GM21381 (cell line): ENCODE measurements around the gene DDX41.

Source experiments
- ATAC-seq: cut with Tn5 transposase; IDR thresholded peaks from one replicate; pipeline ENCODE4 v1.9.1; 2021; ENCODE audit warnings: mild to moderate bottlenecking, moderate library complexity; ENCODE audit not compliant: unreplicated experiment

DDX41 gene

GRCh38 chr5:177500685-177501522 is 15.9 kb downstream of the DDX41 start:
- ATAC-seq = no peak

- no peak for ATAC-seq
Measured at GRCh38 chr5:177499842-177500241, 16.9 kb downstream of the DDX41 start.

DNA sequence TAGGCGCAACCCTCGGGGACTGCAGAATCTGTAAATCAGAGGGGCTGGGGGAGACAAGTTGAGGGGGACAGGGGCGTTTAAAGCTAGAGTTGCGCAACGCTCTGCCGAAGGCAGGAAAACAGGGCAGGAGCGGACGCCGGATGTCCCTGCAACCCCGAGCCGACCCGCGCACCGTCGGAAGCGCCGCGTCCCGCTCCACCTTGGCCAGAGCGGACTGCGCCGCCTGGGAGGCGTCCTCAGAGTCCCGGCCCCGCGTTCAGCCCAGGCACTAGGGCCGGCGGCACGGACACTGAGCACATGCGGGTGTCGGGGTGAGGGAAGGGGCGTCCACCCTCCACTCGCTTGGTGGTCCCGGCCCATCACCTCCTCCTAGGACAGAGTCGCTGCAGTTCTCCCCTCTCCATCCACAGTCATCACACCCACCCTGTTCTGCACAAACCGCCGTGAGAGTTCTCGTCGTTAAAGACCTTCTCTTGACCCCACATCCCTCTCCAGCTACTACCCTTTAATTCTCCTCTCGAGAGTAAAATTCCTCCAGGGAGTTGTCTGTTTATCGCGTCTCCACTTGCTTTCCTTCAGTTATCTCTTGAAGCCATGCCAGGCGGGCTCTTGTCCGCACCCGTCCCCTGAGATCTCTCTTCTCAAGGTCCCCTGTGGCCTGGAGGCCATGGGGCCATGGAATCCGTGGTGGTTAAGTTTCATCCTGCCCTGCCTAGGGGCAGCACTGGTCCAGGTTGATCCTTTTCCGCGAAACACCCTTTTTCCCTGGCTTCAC is 18.6 kb downstream of the DDX41 start:
- no peak for ATAC-seq

DNA sequence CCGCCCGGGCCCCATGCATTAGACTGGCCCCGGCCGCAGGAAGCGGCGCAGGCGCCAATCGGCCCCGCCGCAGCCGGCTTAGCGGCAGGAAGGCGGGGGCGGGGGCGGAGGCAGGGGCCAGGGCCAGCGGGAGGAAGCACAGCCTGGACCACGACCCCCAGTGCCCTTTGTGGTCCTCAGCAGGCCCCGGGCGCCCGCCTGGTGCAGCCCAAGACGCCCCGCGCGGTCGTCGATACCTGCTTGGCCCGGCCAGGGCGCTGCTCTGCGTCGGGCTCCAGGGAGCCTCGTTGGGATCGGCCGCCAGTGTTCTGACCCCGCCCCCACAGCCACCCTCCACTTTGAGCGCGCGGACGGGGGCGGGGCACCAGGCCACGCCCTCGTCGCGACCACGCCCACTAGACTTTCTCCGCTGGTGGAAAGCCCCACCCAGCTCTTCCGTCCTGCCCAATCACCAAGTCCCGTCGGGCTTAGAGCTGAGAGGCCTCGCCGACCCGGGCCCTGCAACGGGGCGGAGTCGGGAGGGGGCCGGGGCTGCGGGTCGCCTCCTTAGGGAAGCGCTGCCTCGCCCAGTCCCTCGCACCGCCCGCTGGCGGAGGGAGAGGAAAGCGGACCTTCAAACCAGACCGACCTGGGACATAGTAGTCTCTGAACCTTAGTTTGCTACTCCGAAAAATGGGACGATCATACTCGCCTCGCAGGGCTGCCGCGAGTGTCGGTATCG is 19.3 kb downstream of the DDX41 start, which contains the start of gene PDLIM7:
TSS of gene PDLIM7 (minus strand) at position 313 of the 721 bp plus-strand sequence. CDS start 1,092 bp downstream, outside the sequence.
- peak; percentile 71 for ATAC-seq

DNA sequence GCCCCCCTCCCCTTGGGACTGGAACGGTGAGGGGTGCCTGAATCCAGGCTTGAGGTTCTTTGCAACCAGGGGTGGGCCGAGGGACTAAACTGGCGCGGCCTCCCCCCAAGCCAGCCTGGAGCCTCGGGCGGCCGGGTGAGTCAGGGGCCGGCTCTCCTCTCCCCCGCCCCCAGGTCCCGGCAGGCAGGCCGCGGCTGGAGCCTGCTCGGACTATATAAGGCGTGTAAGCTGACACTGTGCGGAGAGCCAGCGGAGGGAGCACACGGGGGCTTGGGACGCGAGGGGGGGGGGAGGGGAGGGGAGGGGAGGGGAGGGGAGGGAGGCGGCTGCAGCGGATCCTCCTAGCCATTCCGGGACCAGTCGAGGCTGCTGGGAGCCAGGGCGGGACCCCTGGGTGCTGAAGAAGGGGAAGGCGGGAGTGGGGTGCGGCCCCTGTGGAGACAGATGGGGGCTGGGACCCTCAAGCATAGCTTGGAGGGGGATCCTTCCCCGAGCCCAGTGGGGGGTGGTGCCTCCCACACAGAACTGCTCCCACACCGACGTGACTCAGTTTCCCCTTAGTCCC is 20.0 kb downstream of the DDX41 start:
- no peak for ATAC-seq

GRCh38 chr5:177496070-177496726 is 20.6 kb downstream of the DDX41 start:
- no peak for ATAC-seq

DNA sequence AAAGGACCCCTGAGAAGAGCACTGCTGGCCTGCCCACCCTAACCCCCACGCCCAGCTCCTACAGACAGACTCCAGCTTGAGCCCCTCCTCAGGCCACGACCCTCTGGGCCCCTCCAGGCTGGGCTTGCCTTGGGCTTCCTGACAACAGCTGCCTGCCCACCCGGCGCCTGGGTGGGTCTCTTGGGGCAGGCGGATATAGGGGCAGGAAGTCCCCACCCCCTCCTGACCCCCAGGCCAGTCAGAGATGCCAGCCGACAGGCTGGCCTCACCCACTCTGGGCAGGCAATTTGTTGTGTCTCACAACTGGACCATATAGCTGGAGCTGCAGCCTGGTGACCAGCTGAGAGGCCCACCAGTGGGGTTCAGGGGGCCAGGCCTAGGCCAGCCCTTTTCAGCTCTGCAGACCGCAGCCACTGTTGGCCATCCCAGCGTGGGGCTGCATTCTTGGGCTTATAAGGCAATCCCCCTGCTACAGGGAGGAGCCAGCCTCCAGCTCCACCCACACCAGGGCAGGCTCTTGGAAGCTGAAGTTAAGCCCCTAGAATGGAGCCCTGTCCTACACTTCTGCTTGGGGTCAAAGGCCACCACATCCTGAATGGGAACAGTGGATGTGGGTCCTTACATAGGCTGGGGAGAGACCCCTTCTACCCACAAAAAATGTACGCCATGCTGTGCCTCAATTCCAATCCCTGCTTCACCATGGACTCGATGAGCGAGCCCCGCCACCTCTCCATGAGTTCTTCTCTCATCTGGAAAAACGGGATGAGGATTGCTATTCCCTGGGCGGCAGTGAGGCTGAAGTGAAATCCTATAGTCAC is 21.3 kb downstream of the DDX41 start:
- ATAC-seq = no peak

DNA sequence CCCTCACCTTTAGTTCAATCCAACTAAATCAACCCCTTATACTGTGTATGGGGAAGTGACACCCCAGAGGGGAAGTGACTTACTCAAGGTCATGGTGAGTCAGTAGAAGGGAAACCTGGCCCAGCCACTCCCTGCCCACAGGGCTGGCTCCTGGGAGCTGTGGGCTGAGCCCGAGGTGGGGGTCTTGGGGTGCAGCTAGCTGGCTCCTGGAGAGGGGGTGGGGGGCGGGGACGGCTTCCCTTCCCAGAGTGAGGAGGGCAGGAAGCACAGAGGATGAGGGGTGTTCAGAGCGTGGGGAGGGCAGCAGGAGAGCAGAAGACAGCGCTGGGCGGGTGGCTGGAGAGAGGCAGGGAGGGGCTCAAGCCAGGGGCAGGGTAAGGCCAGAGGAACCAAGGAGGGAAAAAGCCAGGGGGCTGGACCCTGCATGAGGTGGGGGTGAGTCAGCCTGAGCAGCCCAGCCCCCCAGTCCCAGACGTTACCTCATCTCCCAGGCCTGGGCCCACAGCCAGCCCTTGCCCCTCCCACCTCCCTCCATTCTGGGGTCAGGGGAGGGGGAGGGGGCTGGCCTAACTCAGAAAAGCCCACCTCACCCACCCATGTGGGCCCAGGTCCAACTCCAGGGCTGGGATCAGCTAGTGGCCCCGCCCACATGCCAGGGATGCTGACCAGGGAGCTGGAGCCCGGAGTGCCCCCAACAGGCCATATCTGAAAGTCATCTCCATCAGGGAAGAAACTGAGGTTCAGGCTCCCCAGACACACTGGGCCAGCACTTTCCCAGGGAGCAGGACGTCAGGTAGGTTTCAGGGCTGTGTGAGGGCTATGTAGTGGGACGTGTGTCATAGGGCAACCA is 22.2 kb downstream of the DDX41 start:
- ATAC-seq = no peak

- ATAC-seq = no peak
Measured at GRCh38 chr5:177493795-177494345, 22.9 kb downstream of the DDX41 start.

DNA sequence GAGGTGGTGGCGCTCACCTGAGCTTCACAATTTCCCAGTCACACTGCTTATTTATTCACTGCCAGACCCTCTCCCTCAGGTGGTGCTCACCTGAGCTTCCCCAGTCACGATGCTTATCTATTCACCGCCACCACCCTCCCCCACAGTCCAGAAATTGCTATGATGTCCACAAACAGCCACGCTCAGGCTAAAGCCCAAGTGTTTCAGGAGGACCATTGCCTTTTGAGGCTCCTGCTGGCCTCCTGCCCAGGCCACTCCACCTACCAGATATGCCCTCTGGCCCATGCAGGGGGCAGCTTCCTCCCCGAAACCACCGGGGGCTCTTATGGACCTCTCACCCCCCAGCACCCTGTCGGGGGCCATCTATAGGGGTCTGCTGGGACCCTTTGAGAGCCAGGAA is 23.9 kb downstream of the DDX41 start:
- no peak for ATAC-seq

DNA sequence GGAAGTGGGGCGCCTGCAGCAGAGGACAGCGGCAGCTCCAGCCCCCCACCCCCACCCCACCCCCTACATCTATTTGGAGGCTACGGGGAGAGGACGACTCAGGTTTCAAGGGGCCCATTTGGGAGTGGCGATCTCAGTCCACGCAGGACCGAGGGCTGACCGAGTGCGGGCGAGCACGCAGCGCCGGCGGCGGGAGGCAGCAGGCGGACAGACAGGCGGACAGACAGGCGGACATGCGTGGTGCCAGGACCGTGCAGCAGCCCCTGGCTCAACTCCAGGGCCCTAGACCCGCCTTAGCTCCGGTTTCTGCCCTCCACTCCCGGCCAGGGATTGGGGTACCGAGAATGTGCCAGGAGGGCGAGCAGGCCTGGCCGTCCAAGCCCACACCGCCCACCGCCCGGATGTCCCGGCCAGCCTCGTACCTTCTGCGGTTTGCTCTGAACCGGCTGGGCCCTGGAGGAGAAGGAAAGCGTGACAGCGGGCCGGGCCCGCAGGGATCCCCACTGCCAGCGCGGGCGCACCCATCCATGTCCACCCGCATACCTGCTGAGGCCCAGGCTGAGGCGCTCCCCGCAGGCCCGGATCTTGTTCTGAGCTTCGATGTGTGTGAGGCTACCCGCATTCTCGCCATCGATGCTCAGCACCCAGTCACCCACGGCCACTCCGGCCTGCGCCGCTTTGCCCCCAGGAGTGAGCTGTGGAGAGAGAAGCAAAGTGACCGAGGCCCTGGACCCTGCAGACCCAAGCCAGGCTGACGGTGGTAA is 24.6 kb downstream of the DDX41 start:
- ATAC-seq = no peak

DNA sequence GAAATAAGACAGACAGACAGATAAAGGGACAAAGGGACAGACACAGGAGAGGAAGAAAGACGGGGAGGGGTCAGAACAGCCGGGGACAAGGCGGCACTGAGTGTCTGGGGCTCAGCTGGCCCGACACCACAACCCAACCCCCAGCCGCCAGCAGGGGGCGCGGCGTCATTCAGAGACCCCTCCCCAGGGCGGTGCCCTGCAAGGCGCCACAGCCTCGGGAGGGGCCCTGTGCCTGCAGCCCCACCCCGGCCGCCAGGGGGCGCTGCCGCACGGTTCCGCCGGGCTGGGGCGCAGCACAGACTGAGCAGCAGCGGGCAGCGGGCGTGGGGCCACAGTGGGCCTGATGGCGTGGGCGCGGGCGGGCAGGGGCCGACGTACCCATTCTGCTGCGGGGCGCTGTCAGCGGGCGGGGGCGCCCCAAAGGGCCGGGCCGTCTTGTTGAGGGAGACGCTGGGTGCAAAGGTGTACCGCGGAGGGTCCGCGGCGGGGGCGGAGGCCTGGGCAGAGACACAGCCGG is 25.3 kb downstream of the DDX41 start:
- ATAC-seq = no peak

GRCh38 chr5:177490992-177491391 is 25.8 kb downstream of the DDX41 start:
- no peak for ATAC-seq

DNA sequence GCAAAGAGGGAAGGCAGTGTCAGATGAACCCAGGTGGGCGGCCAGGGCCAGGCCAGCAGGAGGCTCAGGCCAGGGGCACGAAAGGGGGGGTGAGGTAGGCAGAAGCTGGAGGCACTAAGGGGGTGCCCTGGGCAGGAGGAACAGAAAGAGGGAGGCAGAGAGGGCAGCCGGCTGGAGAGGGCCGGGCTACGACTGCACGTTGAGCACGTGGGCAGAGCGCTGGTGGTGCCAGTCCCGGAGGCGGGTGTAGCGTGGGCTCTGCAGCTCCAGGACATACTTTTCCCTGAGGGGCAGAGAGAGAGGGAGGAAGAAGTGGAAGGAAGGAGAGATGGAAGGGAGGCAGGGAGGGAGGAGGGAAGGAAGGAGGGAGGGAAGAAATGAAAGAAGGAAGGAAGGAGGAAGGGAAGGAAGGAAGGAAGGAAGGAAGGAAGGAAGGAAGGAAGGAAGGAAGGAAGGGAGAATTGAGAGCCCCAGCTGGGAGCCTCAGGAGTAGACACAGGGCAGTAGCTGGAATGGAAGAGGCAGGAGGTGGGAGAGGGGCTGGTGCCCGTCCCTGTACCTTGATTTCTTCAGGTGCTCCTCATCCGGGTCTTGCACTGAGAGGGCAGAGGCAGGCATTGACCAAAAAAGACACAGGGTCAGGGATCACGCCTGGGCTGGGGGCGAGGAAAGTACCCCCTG is 26.3 kb downstream of the DDX41 start:
- ATAC-seq = no peak

DNA sequence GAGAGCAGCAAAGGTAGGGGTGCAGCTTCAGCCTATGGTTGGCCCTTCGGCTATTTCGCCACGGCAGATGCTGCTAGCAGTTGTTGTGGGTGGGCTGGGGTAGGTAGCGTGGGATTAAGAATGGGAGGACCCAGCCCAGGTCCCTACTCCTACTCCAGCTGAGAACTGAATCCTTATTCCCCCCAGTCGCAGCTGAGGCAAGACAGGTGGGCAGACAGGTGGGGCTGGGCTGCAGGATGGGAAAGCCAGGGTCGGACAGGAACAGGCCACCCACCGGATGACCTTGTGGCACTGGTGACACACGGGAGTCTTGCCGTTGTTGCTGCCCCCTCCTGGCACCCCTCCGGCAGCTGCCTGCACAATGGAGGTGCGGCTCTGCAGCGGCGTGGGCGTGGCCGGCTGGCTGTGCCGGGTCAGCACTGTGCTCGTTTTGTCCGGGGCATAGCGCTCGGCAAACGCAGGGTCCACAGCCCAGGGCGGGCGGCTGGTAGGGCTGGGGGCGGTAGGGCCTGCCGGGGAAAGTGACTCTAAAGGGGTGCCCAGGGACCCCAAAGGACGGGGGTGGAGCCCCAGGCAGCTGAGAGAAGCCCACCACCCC is 27.5 kb downstream of the DDX41 start:
- no peak for ATAC-seq

- ATAC-seq = no peak
Measured at GRCh38 chr5:177487975-177488374, 28.8 kb downstream of the DDX41 start.

GRCh38 chr5:177487144-177487543 is 29.6 kb downstream of the DDX41 start:
- ATAC-seq = no peak
